Activated CD8-positive, alpha-beta memory T cell treated with anti-CD3 and anti-CD28 coated beads, Interleukin-2, amount 50 U/mL, for 24 hours (primary cell): Measurements from ENCODE around the gene C1orf210.

Experiments used
- DNase-seq: peaks from one replicate; pipeline ENCODE4 v3.0.0-alpha.2; 2020; ENCODE audit errors: extremely low read depth

Gene C1orf210

DNA sequence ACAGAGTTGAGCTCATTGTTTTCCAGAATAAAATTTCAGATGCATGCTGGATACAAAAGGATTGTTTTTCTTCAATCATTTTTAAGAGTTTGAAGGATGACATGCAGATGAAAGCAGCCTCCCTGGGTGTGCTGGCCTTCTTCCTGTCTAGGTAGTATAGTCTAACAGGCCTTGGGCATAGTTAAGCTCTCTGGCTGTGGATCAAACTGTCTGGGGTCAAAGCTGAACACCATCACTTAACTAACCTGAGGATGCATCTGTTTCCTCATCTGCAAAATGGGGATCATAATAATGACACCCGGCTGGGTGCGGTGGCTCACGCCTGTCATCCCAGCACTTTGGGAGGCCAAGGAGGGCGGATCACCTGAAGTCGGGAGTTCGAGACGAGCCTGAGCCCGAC, 9.4 kb upstream of the C1orf210 start:
- no peak for DNase-seq

DNA sequence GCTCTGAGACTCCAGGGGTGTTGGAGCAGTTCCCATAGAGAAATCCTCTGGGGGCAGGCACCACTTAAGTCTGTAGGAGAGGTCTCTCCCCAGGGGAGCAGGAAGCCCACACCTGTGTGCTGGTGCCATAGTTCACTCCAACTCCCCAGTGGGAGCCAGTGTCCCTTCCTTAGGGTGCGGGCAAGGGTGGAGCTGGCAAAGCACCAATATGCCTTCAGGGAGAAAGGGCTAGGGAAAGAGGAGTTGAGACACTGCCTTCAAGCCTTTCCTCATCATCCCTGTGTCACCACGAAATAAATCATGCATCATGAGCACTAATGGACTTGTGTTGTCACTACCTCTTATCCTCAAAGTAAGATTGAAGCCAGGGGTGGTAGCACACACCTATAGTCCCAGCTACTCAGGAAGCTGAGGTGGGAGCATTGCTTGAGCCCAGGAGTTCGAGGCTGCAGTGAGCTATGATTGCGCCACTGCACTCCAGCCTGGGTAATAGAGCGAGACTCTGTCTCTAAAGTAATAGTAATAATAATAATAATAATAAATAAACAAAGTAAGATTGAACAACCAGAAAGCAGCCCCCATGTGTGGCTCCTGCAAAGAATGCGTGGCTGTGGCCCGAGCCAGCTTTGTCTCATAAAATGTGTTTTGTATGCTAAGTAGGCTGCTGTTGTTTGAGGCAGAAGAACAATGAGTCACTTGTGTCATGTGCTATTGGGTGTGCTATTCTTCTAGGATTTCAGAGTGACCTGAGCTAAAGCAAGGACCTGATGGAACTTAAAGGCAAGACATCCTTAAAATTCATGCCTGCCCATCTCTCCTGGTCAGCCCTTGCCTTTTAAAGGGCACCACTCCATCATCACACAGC, 8.7 kb upstream of the C1orf210 start:
- no peak for DNase-seq

GRCh38 chr1:43293176-43293575, 7.8 kb upstream of the C1orf210 start:
- DNase-seq = no peak

GRCh38 chr1:43292679-43293078, 7.3 kb upstream of the C1orf210 start:
- no peak for DNase-seq

- DNase-seq = no peak
Measured at GRCh38 chr1:43292216-43292615, 6.8 kb upstream of the C1orf210 start.

- no peak for DNase-seq
Measured at GRCh38 chr1:43288785-43289706, 3.7 kb upstream of the C1orf210 start.

- DNase-seq = no peak
Measured at GRCh38 chr1:43288058-43288784, 2.8 kb upstream of the C1orf210 start.

- DNase-seq = no peak
Measured at GRCh38 chr1:43286533-43286932, 1.2 kb upstream of the C1orf210 start.

GRCh38 chr1:43286115-43286514, 734 bp upstream of the C1orf210 start:
- no peak for DNase-seq

- no peak for DNase-seq
Measured at GRCh38 chr1:43284546-43285110, 753 bp downstream of the C1orf210 start.

- DNase-seq = no peak
Measured at GRCh38 chr1:43284065-43284464, 1.3 kb downstream of the C1orf210 start.

- no peak for DNase-seq
Measured at GRCh38 chr1:43282220-43283195, 2.9 kb downstream of the C1orf210 start.

- DNase-seq = no peak
Measured at GRCh38 chr1:43280692-43281091, 4.7 kb downstream of the C1orf210 start.

DNA sequence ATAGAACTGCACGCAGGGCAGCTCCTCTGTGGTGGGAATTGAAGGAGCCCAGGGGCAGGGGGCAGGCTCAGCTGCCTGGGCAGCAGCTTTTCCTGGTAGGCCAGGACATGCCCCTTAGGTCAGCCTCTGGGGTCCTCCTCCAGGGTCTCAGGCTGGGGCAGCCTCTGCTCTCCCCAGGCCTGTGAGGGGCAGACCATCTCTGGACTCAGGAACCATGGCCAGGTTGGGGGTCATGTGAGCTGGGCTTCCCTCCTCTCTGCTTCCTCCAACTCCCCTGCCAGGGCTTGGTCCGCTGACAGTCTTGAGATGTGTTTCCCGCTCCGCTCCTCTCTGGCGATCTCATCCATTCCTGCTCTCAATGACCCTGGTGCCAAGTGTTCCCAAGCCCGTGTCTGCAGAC, 5.7 kb downstream of the C1orf210 start:
- no peak for DNase-seq

DNA sequence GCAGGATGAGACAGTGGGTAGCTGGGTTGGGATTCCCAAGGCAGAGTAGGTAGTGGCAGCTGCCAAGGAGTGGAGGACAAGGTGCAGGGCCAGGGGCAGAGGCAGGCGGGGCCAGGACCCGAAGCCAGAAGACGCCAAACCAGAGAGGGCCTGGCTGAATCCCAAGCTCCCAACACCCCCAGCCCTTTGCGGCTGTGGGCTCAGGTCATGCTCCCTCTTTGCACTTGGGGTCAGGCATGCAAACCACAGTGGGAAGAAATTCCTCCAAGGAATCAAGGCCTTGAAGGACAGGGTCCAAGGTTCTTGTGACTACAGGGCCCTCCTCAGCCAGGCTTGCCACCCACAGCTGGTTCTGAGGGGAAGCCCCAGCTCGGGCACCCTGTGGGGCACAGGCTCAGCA, 6.2 kb downstream of the C1orf210 start:
- no peak for DNase-seq

DNA sequence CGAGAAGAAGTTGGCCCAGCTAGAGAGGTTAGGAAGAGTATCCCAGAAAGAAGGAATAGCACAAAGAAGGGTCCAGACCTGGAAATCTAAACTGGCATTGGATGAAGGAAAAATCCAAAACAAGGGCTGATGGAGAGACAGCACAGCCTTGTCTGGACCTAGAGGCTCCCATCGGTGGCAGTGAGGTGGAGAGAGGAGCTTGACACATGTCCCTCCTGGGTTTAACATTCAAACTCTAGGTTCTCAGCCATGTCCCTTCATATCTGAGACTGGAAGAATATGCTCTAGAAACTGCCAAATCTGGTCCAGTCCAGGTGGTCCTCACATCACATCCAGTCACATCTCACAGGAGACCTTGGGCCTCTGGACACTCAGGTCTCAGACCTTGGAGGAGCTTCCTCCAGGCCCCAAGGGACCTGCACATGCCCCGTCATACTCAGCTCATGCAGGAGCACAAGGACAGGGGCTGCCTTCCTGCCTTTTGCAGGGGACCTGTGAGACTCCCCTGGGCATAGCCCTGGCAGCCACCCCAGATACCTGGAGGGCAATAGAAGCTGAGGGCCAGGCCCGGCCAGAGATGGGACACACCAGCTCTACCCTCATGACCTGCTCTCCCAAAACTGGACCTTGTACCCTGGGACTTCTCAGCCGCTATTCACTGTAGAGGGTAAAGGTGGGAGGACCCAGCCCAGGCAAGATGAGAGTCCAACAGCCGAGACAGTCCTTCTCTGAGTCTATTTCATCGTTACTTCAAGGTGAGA, 8.1 kb downstream of the C1orf210 start:
- no peak for DNase-seq

- no peak for DNase-seq
Measured at GRCh38 chr1:43276673-43277072, 8.7 kb downstream of the C1orf210 start.

DNA sequence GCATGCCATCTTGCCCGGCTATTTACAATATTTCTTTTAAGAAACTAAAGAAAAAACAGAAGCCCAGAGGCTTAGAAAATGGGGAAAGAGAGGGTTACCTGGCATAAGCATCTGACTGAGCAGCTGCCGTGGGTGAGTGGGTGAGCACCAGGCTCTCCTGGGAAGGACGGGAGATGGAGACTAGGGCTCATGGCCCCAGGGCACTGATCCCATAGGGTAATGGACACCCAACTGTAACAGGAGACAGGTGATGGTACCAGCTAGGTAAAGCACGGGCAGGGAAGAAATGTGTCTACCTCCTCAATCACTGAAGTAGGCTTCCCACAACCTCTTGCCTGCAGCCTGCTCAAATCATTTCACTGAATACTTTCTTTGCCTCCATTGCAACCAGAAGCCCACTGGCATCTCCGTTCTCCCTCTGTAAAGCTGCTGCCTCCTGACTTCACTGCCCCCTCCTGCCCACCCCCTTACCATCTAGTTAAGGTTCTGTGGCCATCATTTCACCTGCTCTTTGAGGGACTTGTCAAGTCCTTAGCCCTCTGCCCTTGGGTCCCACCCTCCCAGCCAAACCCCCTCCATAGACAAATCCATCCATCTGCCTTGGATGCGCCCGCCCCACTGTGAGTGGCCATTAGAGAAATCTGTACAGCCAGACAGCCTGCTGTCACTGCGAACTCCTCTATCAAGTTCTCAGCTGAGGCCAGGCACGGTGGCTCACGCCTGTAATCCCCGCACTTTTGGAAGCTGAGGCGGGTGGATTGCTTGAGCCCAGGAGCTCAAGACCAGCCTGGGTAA, 9.4 kb downstream of the C1orf210 start:
- DNase-seq = no peak

- no peak for DNase-seq
Measured at GRCh38 chr1:43274804-43275180, 10.6 kb downstream of the C1orf210 start.
